Mucosa of descending colon (tissue), 3 donors: ENCODE results near the gene MNAT1. TPM values are rescaled to one million over a fixed set of nuclear protein-coding genes. Genes with fewer than 3 reads are reported as not detected.

Experiments used
- ATAC-seq: fragments of 200-7000 bp; cut with Tn5 transposase; one replicate; pipeline ENCODE4 v1.9.1; 2020; ENCODE audit warnings: mild to moderate bottlenecking, moderate library complexity
- DNase-seq, 3 donors: peaks; one replicate each; pipeline ENCODE4 v3.0.0-alpha.2; 2020
- H3K36me3 ChIP-seq: fragments of 200-600 bp; one replicate; pipeline ENCODE4 v1.8.0; 2021; ENCODE audit warnings: low read depth, mild to moderate bottlenecking
- H3K4me1 ChIP-seq: fragments of 200-600 bp; one replicate; pipeline ENCODE4 v1.8.0; 2021; ENCODE audit warnings: low read depth, mild to moderate bottlenecking
- H3K4me3 ChIP-seq: fragments of 200-600 bp; one replicate; pipeline ENCODE4 v1.8.0; 2021; ENCODE audit warnings: mild to moderate bottlenecking
- H3K9me3 ChIP-seq: fragments of 200-600 bp; one replicate; pipeline ENCODE4 v1.8.0; 2021; ENCODE audit warnings: mild to moderate bottlenecking
- intact Hi-C, 2 donors: fragments of 100-400 bp; cut with DNase I in 1 of 2; cut with micrococcal nuclease in 1 of 2; formaldehyde crosslinking; loops; one replicate each; pipeline versions ENCODE4 v1.11.0 to v1.11.1; 2022; cut with DNase I, micrococcal nuclease
- total RNA-seq, 3 donors: library from RNA; stranded (reverse); fragmentation: NEBNext Ultra II Directional in 2 of 3; extraction: Animal tissue kit (Norgen Biotek cat#: 25700) in 2 of 3; gene quantifications; one replicate each; pipeline versions ENCODE4 v1.2.1 to v1.2.4, GENCODE V29; 2021 to 2023
- TF ChIP-seq, protein P1 (sequence below): fragments of 200-600 bp; IDR thresholded peaks from one replicate; pipeline ENCODE4 v1.8.0; 2022; ENCODE audit warnings: antibody characterized with exemption, mild to moderate bottlenecking
- donor health status: DM: no; HTN: no; CAD: no; lungs with moderate emphysema.
- donor health status: DM: no; HTN: no; CAD: no.
- donor health status: DM: no; HTN: yes; CAD: no.

Gene MNAT1
- total RNA-seq, 3 donors from 2014 or later, result 13.4 to 19.8 (median 14.3) TPM

DNA sequence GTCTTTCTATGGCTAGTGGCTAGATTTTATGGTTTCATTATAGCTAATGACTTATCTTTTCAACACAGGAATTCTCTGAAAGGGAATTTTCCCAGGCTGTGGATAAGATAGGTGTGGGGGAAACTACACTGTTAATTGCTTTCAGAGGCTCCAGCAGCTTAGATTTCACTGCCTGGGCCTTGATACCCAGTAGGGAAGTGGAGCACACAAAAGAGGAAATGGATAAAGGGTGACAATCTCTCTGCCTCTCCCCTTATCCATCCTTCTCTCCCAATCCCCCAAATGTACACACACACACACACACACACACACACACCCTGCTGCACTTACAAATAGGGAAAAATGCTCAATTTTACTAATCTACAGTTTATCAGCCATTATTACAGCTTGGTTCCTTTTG lies 29.5 kb upstream of the MNAT1 start:
- TF ChIP-seq, protein P1, sequence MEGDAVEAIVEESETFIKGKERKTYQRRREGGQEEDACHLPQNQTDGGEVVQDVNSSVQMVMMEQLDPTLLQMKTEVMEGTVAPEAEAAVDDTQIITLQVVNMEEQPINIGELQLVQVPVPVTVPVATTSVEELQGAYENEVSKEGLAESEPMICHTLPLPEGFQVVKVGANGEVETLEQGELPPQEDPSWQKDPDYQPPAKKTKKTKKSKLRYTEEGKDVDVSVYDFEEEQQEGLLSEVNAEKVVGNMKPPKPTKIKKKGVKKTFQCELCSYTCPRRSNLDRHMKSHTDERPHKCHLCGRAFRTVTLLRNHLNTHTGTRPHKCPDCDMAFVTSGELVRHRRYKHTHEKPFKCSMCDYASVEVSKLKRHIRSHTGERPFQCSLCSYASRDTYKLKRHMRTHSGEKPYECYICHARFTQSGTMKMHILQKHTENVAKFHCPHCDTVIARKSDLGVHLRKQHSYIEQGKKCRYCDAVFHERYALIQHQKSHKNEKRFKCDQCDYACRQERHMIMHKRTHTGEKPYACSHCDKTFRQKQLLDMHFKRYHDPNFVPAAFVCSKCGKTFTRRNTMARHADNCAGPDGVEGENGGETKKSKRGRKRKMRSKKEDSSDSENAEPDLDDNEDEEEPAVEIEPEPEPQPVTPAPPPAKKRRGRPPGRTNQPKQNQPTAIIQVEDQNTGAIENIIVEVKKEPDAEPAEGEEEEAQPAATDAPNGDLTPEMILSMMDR, result no peak
- intact Hi-C loops, result no loop called here
- Histone ChIP-seq H3K9me3 (peaks cover 9% of the 10 kb centered on the region), H3K4me1 (no peaks in the 10 kb centered on the region), H3K4me3 (no peak overlapping the region), H3K36me3 (no peaks in the 10 kb centered on the region)
- ATAC-seq (no peak), DNase-seq (no peak)

DNA sequence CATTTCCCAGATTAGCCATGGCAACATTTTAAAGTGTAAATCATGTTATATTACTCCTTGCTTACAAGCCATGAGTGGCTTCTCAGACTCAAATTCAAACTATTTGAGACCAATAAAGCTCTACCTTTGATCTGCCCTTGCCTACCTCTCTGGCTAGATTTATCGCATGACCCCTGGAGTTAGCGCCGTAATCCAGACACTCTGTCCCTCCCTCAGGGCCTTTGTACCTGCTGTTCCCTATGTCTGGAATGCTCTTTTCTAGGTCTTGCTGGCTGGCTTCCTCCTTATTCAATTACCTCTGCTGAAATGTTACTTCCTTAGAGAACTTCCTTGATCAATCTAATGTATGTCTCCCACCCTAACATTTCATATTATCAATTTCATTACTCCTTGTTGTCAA lies 26.7 kb upstream of the MNAT1 start:
- Histone ChIP-seq H3K4me1 (no peaks in the 10 kb centered on the region), H3K36me3 (no peaks in the 10 kb centered on the region), H3K4me3 (no peak overlapping the region), H3K9me3 (no peaks in the 10 kb centered on the region)
- ATAC-seq (no peak), DNase-seq (no peak)
- TF ChIP-seq, protein P1, result no peak
- intact Hi-C loops, result no loop called here

DNA sequence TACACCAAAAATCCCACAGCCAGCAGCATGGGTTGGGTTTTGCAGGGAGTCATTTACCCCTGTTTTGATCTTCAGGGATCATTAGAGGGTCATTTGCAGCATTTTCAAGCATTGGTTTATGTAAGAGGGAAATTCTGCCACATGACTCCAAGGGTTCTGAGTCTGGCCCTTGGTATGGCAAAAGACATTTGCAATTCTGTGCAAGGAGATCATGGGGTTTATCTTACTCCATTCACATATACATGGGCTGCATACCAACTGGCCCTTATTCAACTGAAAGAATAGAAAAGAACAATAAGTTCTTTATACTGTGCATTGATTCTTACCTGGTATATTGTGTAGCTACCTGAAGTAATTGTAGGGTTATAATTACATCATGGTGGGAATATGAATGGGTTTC lies 24.1 kb upstream of the MNAT1 start:
- intact Hi-C loops, result no loop called here
- Histone ChIP-seq H3K36me3 (no peaks in the 10 kb centered on the region), H3K9me3 (no peaks in the 10 kb centered on the region), H3K4me1 (no peaks in the 10 kb centered on the region), H3K4me3 (no peak overlapping the region)
- TF ChIP-seq, protein P1, result no peak
- DNase-seq (no peak), ATAC-seq (no peak)

DNA sequence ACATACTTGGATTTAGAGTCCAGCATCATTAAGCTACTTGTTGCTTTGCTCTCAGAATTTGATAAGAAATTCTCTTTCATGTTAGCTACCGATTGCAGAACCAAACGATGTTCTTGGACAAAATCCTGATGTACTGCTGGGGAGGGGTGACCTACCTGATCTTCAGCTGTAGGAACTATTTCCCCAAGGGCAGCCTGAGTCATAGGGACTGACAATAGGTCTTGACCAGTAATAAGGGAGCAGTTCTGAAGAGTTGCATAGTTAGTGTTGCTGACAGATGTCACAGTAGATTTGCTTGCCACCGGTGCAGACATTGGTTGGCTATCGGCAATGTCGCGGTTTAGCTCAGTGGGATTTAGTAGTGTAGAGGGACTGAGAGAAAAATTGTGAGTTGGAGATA lies 21.0 kb upstream of the MNAT1 start:
- no peaks in the 10 kb centered on the region for H3K4me1 ChIP-seq
- intact Hi-C loops, result no loop called here
- H3K36me3 ChIP-seq, result no peaks in the 10 kb centered on the region
- ATAC-seq (no peak), DNase-seq (no peak)
- TF ChIP-seq, protein P1, result no peak
- no peak overlapping the region for H3K4me3 ChIP-seq
- H3K9me3 ChIP-seq, result no peaks in the 10 kb centered on the region

DNA sequence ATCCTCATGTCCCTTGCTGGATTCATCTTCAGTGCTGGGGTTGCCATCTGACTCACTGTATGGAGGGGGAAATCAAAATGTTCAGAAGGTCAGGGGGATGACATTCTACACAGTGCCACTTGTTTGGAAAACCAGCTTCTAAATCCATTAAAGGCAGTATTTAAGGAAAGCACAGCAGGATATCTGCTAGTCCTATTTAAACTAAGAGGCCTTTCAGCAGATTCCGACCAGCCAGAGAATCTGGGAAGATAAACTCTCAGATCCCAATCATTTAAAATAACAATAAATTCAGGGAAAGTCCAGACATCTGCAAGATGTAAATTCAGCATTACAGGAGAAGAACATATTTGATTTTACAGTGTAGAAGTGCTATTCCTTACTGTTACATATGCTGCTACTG lies 14.2 kb upstream of the MNAT1 start:
- H3K9me3 ChIP-seq, result no peaks in the 10 kb centered on the region
- peaks cover 21% of the 10 kb centered on the region for H3K4me1 ChIP-seq
- H3K36me3 ChIP-seq, result no peaks in the 10 kb centered on the region
- ATAC-seq (no peak), DNase-seq (no peak)
- intact Hi-C loops, result no loop called here
- TF ChIP-seq, protein P1, result no peak
- no peak overlapping the region for H3K4me3 ChIP-seq

DNA sequence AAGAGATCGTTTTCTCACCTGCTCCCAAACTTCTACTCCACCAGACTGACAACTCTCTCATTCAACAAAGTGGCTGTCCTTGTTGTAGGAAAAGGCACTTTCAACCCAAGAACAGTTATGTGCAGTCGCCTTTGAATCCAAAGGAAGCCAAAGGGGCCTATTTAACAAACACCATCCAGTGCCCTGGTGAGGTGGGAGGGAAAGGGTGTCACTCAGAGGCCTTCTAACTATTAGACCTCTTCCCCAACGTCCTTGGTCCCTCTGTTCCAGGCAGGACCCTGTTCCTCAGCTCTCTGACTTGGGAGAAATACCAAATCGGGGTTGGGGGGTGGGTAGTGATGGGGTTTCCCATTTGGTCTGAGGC lies 13.6 kb upstream of the MNAT1 start:
- Histone ChIP-seq H3K9me3 (no peaks in the 10 kb centered on the region), H3K4me1 (peaks cover 21% of the 10 kb centered on the region), H3K36me3 (no peaks in the 10 kb centered on the region), H3K4me3 (no peak overlapping the region)
- ATAC-seq, result no peak
- TF ChIP-seq, protein P1, result no peak
- intact Hi-C loops, result no loop called here
- DNase-seq, result no peak
